Neural progenitor cell (in vitro differentiated cells): ENCODE results near the gene BOLA3. TPM values are rescaled to one million over a fixed set of nuclear protein-coding genes. Genes with fewer than 3 reads are reported as not detected.

Experiments used
- DNase-seq: peaks from one replicate; pipeline ENCODE4 v3.0.0-alpha.2; 2016; ENCODE audit warnings: low spot score
- H2AFZ ChIP-seq: fragments of 200-600 bp; sonication (generic); replicated peaks from 2 replicates; pipeline ENCODE4 v1.6.1; 2016; ENCODE audit warnings: antibody characterized with exemption
- H3F3A ChIP-seq: fragments of 200-600 bp; sonication (generic); 2 replicates; pipeline ENCODE4 v1.6.1; 2016; ENCODE audit warnings: antibody characterized with exemption, low read depth
- H3K27ac ChIP-seq: fragments of 200-600 bp; sonication (generic); 2 replicates; pipeline ENCODE4 v1.5.1; 2016; ENCODE audit warnings: mild to moderate bottlenecking
- H3K27me3 ChIP-seq: fragments of 200-600 bp; sonication (generic); 2 replicates; pipeline ENCODE4 v1.6.1; 2016; ENCODE audit warnings: mild to moderate bottlenecking, moderate library complexity
- H3K36me3 ChIP-seq: fragments of 200-600 bp; sonication (generic); 2 replicates; pipeline ENCODE4 v1.5.1; 2016
- H3K4me1 ChIP-seq: fragments of 200-600 bp; sonication (generic); 2 replicates; pipeline ENCODE4 v1.6.1; 2016; ENCODE audit warnings: mixed run types
- H3K4me2 ChIP-seq: fragments of 200-600 bp; sonication (generic); 2 replicates; pipeline ENCODE4 v1.6.1; 2016
- H3K4me3 ChIP-seq: fragments of 200-600 bp; sonication (generic); 2 replicates; pipeline ENCODE4 v1.5.1; 2016
- H3K79me2 ChIP-seq: fragments of 200-600 bp; sonication (generic); 2 replicates; pipeline ENCODE4 v1.6.1; 2016; ENCODE audit warnings: low read depth
- H3K9ac ChIP-seq: fragments of 200-600 bp; sonication (generic); 2 replicates; pipeline ENCODE4 v1.6.1; 2016
- H3K9me3 ChIP-seq: fragments of 200-600 bp; sonication (generic); 2 replicates; pipeline ENCODE4 v1.5.1; 2016; ENCODE audit warnings: low read depth
- H4K20me1 ChIP-seq: fragments of 200-600 bp; sonication (generic); 2 replicates; pipeline ENCODE4 v1.6.1; 2016; ENCODE audit warnings: low read depth
- H3K27ac Mint-ChIP-seq: 3 replicates; pipeline ENCODE4 v1.8.0; 2021; ENCODE audit warnings: mixed read lengths
- H3K27me3 Mint-ChIP-seq: 2 replicates; pipeline ENCODE4 v1.8.0; 2022; ENCODE audit warnings: low read depth, mild to moderate bottlenecking, inconsistent platforms, moderate library complexity, mixed read lengths; ENCODE audit not compliant: insufficient read depth
- H3K36me3 Mint-ChIP-seq: 3 replicates; pipeline ENCODE4 v1.8.0; 2021; ENCODE audit warnings: mixed read lengths
- H3K4me1 Mint-ChIP-seq: 3 replicates; pipeline ENCODE4 v1.8.0; 2021; ENCODE audit warnings: mixed read lengths
- H3K4me3 Mint-ChIP-seq: 3 replicates; pipeline ENCODE4 v1.8.0; 2021; ENCODE audit warnings: mild to moderate bottlenecking, moderate library complexity, mixed read lengths
- H3K9me3 Mint-ChIP-seq: 3 replicates; pipeline ENCODE4 v1.8.0; 2020; ENCODE audit warnings: mixed read lengths
- CTCF ChIP-seq: fragments of 200-600 bp; sonication (generic); IDR thresholded peaks from 2 replicates; pipeline ENCODE4 v1.5.1; 2017; ENCODE audit warnings: antibody characterized with exemption, mild to moderate bottlenecking
- EZH2 ChIP-seq: fragments of 200-600 bp; sonication (generic); IDR thresholded peaks from 2 replicates; pipeline ENCODE4 v1.6.1; 2017; ENCODE audit warnings: antibody characterized with exemption, mild to moderate bottlenecking, moderate library complexity
- EZH2phosphoT487 ChIP-seq: fragments of 200-600 bp; sonication (generic); IDR thresholded peaks from 2 replicates; pipeline ENCODE4 v1.6.1; 2017; ENCODE audit warnings: antibody characterized with exemption
- total RNA-seq: library from RNA; depleted of rRNA; stranded (reverse); fragments of >200 nt; gene quantifications from 2 replicates; pipeline ENCODE4 v1.2.3, GENCODE V29; 2015; ENCODE audit warnings: low replicate concordance

The BOLA3 gene
- total RNA-seq, 1 donor from 2014 or later: 76.5 TPM

GRCh38 chr2:74093840-74094239 lies 53.9 kb downstream of the BOLA3 start:
- no peaks in the 10 kb centered on the region for H3K79me2 ChIP-seq
- H3K4me1 ChIP-seq: no peaks in the 10 kb centered on the region
- no peak overlapping the region for H3K27ac ChIP-seq
- Mint-ChIP-seq H3K27ac (no peak overlapping the region), H3K4me1 (no peaks in the 10 kb centered on the region), H3K4me3 (no peak overlapping the region), H3K27me3 (no peaks in the 10 kb centered on the region), H3K36me3 (peaks cover 26% of the 10 kb centered on the region), H3K9me3 (no peaks in the 10 kb centered on the region)
- H3K4me2 ChIP-seq: no peak overlapping the region
- H3F3A ChIP-seq: no peaks in the 10 kb centered on the region
- H3K36me3 ChIP-seq: no peaks in the 10 kb centered on the region
- H2AFZ ChIP-seq: no peak overlapping the region
- TF ChIP-seq CTCF (no peak), EZH2phosphoT487 (no peak), EZH2 (no peak)
- no peaks in the 10 kb centered on the region for H3K9me3 ChIP-seq
- no peak overlapping the region for H3K9ac ChIP-seq
- no peaks in the 10 kb centered on the region for H4K20me1 ChIP-seq
- H3K4me3 ChIP-seq: no peak overlapping the region
- H3K27me3 ChIP-seq: no peaks in the 10 kb centered on the region
- no peak for DNase-seq

GRCh38 chr2:74093426-74093825 lies 54.3 kb downstream of the BOLA3 start:
- H3K36me3 Mint-ChIP-seq: peaks cover 24% of the 10 kb centered on the region
- no peak overlapping the region for H3K4me2 ChIP-seq
- no peaks in the 10 kb centered on the region for H3K79me2 ChIP-seq
- H3K36me3 ChIP-seq: no peaks in the 10 kb centered on the region
- TF ChIP-seq EZH2 (no peak), EZH2phosphoT487 (no peak), CTCF (no peak)
- no peaks in the 10 kb centered on the region for H3K27me3 ChIP-seq
- no peaks in the 10 kb centered on the region for H3K4me1 Mint-ChIP-seq
- H3K27ac Mint-ChIP-seq: no peak overlapping the region
- no peak overlapping the region for H2AFZ ChIP-seq
- H3K4me3 ChIP-seq: no peak overlapping the region
- no peaks in the 10 kb centered on the region for H3K9me3 ChIP-seq
- H3F3A ChIP-seq: no peaks in the 10 kb centered on the region
- no peaks in the 10 kb centered on the region for H3K27me3 Mint-ChIP-seq
- no peak for DNase-seq
- no peaks in the 10 kb centered on the region for H3K9me3 Mint-ChIP-seq
- H3K4me1 ChIP-seq: no peaks in the 10 kb centered on the region
- H3K4me3 Mint-ChIP-seq: no peak overlapping the region
- H4K20me1 ChIP-seq: no peaks in the 10 kb centered on the region
- H3K27ac ChIP-seq: no peak overlapping the region
- H3K9ac ChIP-seq: no peak overlapping the region

- no peak for DNase-seq
- no peaks in the 10 kb centered on the region for H3K27me3 ChIP-seq
- Mint-ChIP-seq H3K9me3 (no peaks in the 10 kb centered on the region), H3K4me3 (no peak overlapping the region), H3K36me3 (peaks cover 25% of the 10 kb centered on the region), H3K27me3 (no peaks in the 10 kb centered on the region), H3K4me1 (no peaks in the 10 kb centered on the region), H3K27ac (no peak overlapping the region)
- no peak overlapping the region for H3K4me3 ChIP-seq
- TF ChIP-seq CTCF: no peak
- no peaks in the 10 kb centered on the region for H3F3A ChIP-seq
- no peak overlapping the region for H3K9ac ChIP-seq
- H3K4me1 ChIP-seq: no peaks in the 10 kb centered on the region
- no peaks in the 10 kb centered on the region for H4K20me1 ChIP-seq
- H3K36me3 ChIP-seq: no peaks in the 10 kb centered on the region
- no peak overlapping the region for H2AFZ ChIP-seq
- no peaks in the 10 kb centered on the region for H3K9me3 ChIP-seq
- H3K27ac ChIP-seq: no peak overlapping the region
- H3K4me2 ChIP-seq: no peak overlapping the region
- no peaks in the 10 kb centered on the region for H3K79me2 ChIP-seq
These were observed 55.4 kb downstream of the BOLA3 start for GRCh38 chr2:74092275-74092674.

GRCh38 chr2:74091391-74091790 lies 56.3 kb downstream of the BOLA3 start:
- no peak overlapping the region for H3K27ac Mint-ChIP-seq
- peaks cover 24% of the 10 kb centered on the region for H3K36me3 Mint-ChIP-seq
- H3K36me3 ChIP-seq: no peaks in the 10 kb centered on the region

More at GRCh38 chr2:74091391-74091790, 56.3 kb downstream of the BOLA3 start:
- Histone ChIP-seq H3K79me2 (no peaks in the 10 kb centered on the region), H3K27me3 (no peaks in the 10 kb centered on the region), H3K9me3 (no peaks in the 10 kb centered on the region), H3K9ac (no peak overlapping the region), H3K27ac (no peak overlapping the region), H3K4me2 (no peak overlapping the region), H2AFZ (no peak overlapping the region), H4K20me1 (no peaks in the 10 kb centered on the region), H3K4me3 (no peak overlapping the region), H3K4me1 (no peaks in the 10 kb centered on the region), H3F3A (no peaks in the 10 kb centered on the region)
- DNase-seq: no peak
- H3K9me3 Mint-ChIP-seq: no peaks in the 10 kb centered on the region
- no peaks in the 10 kb centered on the region for H3K4me1 Mint-ChIP-seq
- H3K27me3 Mint-ChIP-seq: no peaks in the 10 kb centered on the region
- TF ChIP-seq EZH2 (no peak), EZH2phosphoT487 (no peak), CTCF (no peak)
- no peak overlapping the region for H3K4me3 Mint-ChIP-seq
